Measurements from ENCODE around the gene TPD52L2.
A peak's percentile ranks its signal among the peaks of the same experiment; 100 is the strongest.
"Not testable (repeated sequence)": the region's sequence is repeated elsewhere in the genome, so short reads cannot be mapped to it uniquely, and the experiment has no call there.

The TPD52L2 gene

DNA sequence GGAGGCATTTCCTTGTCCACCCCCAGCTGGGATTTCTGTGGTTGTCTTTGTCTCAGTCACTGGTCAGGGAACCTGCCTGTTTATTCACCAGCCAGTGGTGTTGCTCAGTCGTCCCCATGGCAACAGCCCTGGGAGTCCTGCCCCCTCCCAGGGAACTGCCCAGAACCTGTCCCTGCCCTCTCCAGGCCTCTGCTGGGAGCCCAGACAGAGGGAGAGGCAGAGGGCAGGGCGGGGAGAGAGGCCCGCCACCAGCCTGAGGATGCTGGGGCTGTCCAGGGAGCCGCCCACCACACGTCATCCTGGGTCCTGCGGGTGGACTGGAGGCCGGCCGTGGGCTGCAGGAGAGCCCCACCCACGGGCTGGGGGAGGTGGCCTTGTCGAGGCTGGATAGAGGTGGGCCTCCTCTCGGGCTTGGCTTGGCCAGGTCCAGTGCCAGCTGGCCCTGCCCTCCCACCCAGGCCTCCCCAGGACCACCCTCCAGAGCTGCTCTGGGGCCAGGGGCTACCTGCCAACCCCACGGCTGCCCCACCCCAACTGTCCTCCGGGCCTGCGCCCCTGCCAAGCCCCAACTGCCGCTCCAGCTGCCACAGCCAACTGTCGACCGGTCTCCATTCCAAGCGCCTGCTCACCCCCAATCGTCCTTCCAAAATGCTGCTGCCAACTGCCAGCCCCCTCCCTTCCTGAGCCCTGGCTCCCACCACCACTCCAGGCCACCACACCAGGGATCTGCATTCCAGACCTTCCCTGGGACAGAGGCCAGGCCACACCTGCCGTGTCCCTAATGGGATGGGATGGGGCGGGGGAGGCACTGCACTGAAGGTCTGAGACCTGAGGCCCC lies 29.8 kb upstream of the TPD52L2 start:
- peak; percentile 99 for DNase-seq (ENCODE audit: low spot score)

- peak; percentile 74 for DNase-seq (ENCODE audit: low spot score)
Measured at GRCh38 chr20:63836458-63837344, 28.4 kb upstream of the TPD52L2 start.

DNA sequence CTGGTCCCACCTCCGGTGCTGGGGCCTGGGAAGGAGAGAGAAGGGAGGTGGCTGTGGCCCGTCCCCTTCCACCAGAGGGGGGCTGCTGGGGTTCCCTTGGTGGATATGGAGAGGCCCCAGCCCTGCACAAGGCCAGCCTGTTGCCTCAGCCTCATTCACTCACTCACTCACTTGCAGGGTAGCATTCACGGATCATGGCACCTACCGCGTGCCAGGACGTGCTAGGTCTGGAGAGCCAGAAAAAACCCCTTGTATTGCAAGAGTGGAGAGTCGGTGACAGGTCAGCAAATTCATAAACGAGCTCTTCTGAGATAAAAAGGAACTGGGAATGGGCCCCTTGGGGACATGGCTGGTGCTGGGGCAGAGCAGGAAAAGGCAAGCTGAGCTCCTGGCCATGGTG lies 27.6 kb upstream of the TPD52L2 start:
- no peak for DNase-seq (ENCODE audit: low spot score)

GRCh38 chr20:63839620-63840019 lies 25.4 kb upstream of the TPD52L2 start:
- DNase-seq (ENCODE audit: low spot score): no peak

DNA sequence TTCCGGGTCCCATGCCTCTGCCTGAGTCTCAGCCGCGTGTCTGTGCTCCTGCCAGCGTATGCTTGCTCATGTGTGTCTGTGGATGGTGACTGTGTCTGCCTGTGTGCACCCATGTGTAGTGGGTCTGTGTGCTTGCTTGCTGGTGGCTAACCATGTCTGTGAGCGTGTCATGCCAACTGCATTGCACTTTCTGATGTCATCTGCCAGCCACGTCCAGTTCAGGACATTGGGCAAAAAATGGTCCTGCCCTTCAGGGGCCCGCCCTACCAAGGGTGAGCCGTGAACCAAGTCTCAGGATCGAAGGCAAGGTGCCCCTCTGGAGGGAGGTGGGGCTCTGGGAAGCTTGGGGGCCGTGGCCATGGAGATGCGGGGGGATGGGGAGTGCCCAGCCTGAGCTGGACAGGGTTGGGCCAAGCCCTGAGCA lies 24.7 kb upstream of the TPD52L2 start:
- no peak for DNase-seq (ENCODE audit: low spot score)

- DNase-seq (ENCODE audit: low spot score): no peak
Measured at GRCh38 chr20:63842258-63842657, 22.8 kb upstream of the TPD52L2 start.

GRCh38 chr20:63843222-63843621 lies 21.8 kb upstream of the TPD52L2 start:
- no peak for DNase-seq (ENCODE audit: low spot score)

GRCh38 chr20:63843778-63844177 lies 21.3 kb upstream of the TPD52L2 start:
- no peak for DNase-seq (ENCODE audit: low spot score)

DNA sequence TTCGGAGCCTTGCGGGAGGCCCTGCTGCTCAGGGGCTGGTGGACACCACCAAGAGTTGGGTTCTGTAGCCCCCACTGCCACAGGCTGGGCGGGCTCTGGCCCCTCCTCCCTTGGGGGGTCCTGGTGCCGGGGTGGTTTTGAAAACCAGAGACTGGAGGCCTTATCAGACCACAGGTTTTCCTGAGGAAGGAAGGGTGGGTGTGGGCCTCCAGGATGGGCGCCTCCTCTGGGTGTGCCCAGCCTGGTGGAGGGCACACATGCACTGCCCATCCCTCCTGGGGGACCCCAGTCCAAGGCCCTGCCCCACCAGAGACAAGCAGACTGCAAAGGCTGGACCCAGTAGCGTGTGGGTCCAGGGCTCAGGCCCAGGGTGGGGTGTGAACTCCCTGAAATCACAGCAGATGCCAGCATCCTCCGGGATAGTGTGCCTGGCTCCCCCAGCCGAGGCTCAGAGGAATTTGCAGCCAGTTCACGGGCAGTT lies 20.5 kb upstream of the TPD52L2 start:
- DNase-seq (ENCODE audit: low spot score): no peak

GRCh38 chr20:63846128-63846771 lies 18.8 kb upstream of the TPD52L2 start:
- peak; percentile 92 for DNase-seq (ENCODE audit: low spot score)

DNA sequence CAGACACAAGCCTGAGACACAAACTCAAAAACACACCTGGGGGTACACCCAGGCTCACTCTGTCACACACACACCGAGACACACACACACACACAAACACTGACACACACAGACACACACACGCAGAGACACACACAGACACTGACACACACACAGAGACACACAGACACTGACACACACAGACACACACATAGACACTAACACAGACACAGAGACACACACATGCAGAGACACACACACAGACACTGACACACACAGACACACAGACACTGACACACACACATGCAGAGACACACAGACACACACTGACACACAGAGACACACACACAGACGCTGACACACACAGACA lies 18.2 kb upstream of the TPD52L2 start:
- DNase-seq (ENCODE audit: low spot score): no peak

GRCh38 chr20:63847237-63848002 lies 17.6 kb upstream of the TPD52L2 start:
- DNase-seq (ENCODE audit: low spot score): peak; percentile 77

- DNase-seq (ENCODE audit: low spot score): peak; percentile 93
Measured at GRCh38 chr20:63848003-63848911, 16.8 kb upstream of the TPD52L2 start.

DNA sequence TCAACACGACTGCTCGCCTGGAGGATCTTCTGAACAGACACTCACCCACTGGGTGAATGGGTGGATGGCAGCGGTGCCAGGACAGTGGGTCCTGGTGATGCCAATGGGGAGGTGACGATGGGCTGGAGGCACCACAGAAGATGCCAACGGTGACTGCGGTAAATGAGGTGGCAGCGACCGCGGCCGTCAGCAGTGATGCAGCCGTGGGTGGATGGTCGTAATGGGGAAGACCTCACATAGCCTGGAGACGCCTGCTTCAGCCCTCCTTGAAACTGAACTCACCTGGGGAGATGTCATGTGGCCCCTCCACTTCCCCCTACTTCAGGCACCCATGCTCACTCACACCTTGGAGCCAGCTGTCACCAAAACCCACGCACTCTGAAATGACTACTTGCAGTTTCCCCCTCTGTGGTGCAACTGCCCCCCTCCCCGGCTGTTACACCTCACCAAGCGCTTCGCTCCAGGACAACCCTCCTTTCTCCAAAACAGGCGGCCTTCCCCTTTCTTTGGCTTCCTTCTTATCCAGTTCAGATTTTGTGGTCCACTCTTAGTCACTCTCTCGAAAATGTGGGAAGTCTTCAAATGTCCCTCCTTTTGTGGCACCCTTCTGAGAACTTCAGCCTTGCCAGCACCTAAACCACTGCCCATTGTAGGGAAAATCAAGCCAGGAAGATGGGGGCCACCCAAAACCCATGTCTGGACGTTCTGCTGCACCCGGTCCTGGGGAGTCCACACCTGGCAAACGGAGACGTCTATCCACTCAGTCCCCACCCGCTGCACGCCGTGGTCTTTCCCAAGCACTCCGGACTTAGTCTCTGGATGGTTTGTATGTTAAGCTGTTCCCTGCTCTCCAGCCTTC lies 14.2 kb upstream of the TPD52L2 start:
- DNase-seq (ENCODE audit: low spot score): no peak

- DNase-seq (ENCODE audit: low spot score): not testable (repeated sequence)
Measured at GRCh38 chr20:63851548-63851943, 13.5 kb upstream of the TPD52L2 start.

DNA sequence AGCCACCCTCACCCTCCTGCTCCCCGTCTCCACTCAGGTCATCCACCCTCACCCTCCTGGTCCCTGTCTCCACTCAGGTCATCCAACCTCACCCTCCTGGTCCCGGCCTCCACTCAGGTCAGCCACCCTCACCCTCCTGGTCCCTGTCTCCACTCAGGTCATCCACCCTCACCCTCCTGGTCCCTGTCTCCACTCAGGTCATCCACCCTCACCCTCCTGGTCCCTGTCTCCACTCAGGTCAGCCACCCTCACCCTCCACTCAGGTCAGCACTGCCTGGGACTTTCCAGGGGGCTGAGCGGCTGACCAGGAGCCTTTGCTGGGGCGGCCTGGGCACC lies 11.4 kb upstream of the TPD52L2 start:
- DNase-seq (ENCODE audit: low spot score): not testable (repeated sequence)

DNA sequence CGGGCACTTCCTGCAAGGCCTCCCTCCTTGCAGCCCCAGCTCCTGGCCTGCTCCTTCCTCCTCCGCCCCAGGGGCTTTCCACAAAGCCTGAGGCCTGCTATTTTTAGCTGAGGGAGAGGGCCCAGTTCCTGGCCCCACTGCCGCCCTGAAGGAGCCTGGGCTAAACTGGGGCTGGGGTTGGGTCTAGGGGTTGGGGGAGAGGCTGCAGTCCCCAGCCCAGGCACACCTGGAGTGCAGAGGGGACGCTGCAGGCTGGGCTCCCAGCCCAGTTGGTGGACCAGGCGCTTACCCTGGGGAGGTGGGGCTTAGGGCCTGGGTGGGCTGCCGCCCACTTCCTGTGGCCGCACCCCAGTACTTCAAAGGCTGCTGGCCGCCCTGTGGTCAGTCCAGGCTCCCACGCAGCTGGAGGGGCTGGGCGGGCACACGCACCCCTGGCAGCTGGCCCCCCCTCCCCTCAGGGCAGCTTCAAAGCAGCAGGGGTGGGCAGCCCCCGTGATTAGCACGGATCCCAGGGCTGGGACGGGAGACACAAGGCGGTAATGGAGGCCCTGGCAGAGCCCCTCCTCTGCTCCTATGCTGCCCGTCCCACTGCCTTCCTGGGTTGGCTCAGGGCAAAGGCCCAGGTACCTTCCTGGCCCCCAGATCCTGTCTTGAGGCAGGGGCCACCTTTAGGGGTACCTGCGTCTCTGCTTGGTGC lies 10.9 kb upstream of the TPD52L2 start:
- no peak for DNase-seq (ENCODE audit: low spot score)

DNA sequence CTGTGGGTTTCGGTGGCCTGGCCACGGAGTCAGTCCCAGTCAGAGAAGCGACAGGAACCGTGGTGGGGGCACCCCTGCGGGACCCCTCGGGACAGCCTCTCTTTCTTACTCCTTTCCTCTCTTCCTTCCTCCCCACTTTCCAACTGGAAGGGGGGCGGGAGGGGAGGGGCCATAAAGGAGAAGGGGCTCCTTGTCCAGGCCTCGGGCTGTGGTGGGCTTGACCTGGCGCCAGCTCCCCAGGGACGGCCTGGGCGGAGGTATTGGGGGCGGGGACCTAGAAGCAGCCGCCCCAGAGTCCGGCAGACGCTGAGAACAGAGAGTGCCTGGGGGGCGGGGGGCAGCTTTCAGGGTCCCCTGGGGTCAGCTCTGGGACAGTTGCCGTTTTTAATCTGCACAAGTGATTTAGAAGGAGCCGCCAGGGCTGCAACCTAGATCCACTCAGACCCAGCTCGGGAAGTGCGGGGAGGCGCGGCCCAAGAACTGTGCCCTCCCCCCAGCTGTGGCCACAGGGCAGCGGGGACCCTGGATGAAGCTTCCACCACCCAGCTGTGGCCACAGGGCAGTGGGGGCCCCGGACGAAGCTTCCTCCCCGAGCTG lies 10.2 kb upstream of the TPD52L2 start:
- DNase-seq (ENCODE audit: low spot score): peak; percentile 71
